Ovary (tissue), 3 donors: ENCODE results near the gene HDLBP.

Experiments
- CTCF ChIP-seq, 3 donors: fragments of 450-650 bp in 2 of 3; fragments of 200-600 bp in 1 of 3; IDR thresholded peaks; one replicate each; pipeline versions ENCODE4 v1.5.1 to v1.8.0; 2016 to 2022; ENCODE audit warnings: antibody characterized with exemption in 3 of 3, mild to moderate bottlenecking in 1 of 3
- EP300 ChIP-seq: sonication (generic); formaldehyde crosslinking; IDR thresholded peaks from one replicate; pipeline ENCODE4 v1.6.1; 2017; ENCODE audit warnings: antibody characterized with exemption
- POLR2A ChIP-seq: fragments of 450-650 bp; IDR thresholded peaks from one replicate; pipeline ENCODE4 v1.6.1; 2017; ENCODE audit warnings: antibody characterized with exemption, mild to moderate bottlenecking, moderate library complexity
- donor health status: DM: no; HTN: no; CAD: no.

- TF ChIP-seq CTCF (IDR thresholded peaks at IDR 0.05), result no peak
- TF ChIP-seq POLR2A, result no peak
- TF ChIP-seq EP300, result no peak
These were observed 49.3 kb upstream of the HDLBP start for GRCh38 chr2:241364781-241365180.
